CD4-positive, alpha-beta T cell treated with Interleukin-4 for 1 hour (primary cell): ENCODE measurements around the gene SI.
"Not testable (repeated sequence)": the region's sequence is repeated elsewhere in the genome, so short reads cannot be mapped to it uniquely, and the experiment has no call there.

Source experiments
- DNase-seq, 2 donors: peaks; one replicate each; pipeline ENCODE4 v3.0.0-alpha.2; 2020 to 2022

SI gene

GRCh38 chr3:165078293-165078692, at the start of gene SI:
SI (minus strand) TSS chr3:165078496; CDS start chr3:165076012, 2,484 bp downstream.
- DNase-seq, result no peak

- DNase-seq, result no peak
These were observed 47.5 kb upstream of the SI start for GRCh38 chr3:165125836-165126235.

GRCh38 chr3:165111401-165111800, 33.1 kb upstream of the SI start:
- no peak for DNase-seq

GRCh38 chr3:165103616-165104015, 25.3 kb upstream of the SI start:
- DNase-seq, result no peak

GRCh38 chr3:165082650-165083049, 4.4 kb upstream of the SI start:
- DNase-seq, result no peak

- no peak for DNase-seq
These were observed 2.9 kb upstream of the SI start for GRCh38 chr3:165081183-165081582.

- DNase-seq, result no peak
These were observed 2.6 kb downstream of the SI start for GRCh38 chr3:165075695-165076094.

GRCh38 chr3:165070682-165071081, 7.6 kb downstream of the SI start:
- DNase-seq, result no peak

- DNase-seq, result no peak
These were observed 21.8 kb downstream of the SI start for GRCh38 chr3:165056510-165056909.

GRCh38 chr3:165040186-165040585, 38.1 kb downstream of the SI start:
- DNase-seq, result no peak

GRCh38 chr3:165011557-165011956, 66.7 kb downstream of the SI start:
- DNase-seq, result no peak

GRCh38 chr3:164984947-164985346, 93.3 kb downstream of the SI start:
- DNase-seq, result no peak

GRCh38 chr3:164962610-164963009, 115.7 kb downstream of the SI start:
- DNase-seq, result no peak

GRCh38 chr3:164952966-164953365, 125.3 kb downstream of the SI start:
- DNase-seq, result no peak

GRCh38 chr3:164951403-164951802, 126.9 kb downstream of the SI start:
- DNase-seq, result not testable (repeated sequence)

GRCh38 chr3:164940745-164941144, 137.6 kb downstream of the SI start:
- no peak for DNase-seq

- DNase-seq, result no peak
These were observed 148.7 kb downstream of the SI start for GRCh38 chr3:164929642-164930041.
